Right lobe of liver (tissue), 6 donors: ENCODE results near the gene ANO2. TPM values are rescaled to one million over a fixed set of nuclear protein-coding genes. Genes with fewer than 3 reads are reported as not detected.

ENCODE experiments used
- ATAC-seq, 4 donors: fragments of 200-7000 bp; cut with Tn5 transposase; one replicate each; pipeline ENCODE4 v1.9.1; 2020; ENCODE audit warnings: mild to moderate bottlenecking in 4 of 4, moderate library complexity in 4 of 4
- DNase-seq, 3 donors: peaks; one replicate each; pipeline ENCODE4 v3.0.0-alpha.2; 2020
- H3K27ac ChIP-seq, 3 donors: fragments of 200-600 bp; one replicate each; pipeline ENCODE4 v1.8.0; 2022
- H3K27me3 ChIP-seq, 2 donors: fragments of 200-600 bp; one replicate each; pipeline ENCODE4 v1.8.0; 2022
- H3K36me3 ChIP-seq, 4 donors: fragments of 200-600 bp; sonication (generic) in 1 of 4; one replicate each; pipeline versions ENCODE4 v1.5.1 to v1.8.0; 2017 to 2022; ENCODE audit warnings: control low read depth in 1 of 4
- H3K4me1 ChIP-seq, 4 donors: fragments of 200-600 bp; sonication (generic) in 1 of 4; one replicate each; pipeline versions ENCODE4 v1.5.1 to v1.8.0; 2017 to 2022; ENCODE audit warnings: control low read depth in 1 of 4
- H3K4me3 ChIP-seq, 3 donors: fragments of 200-600 bp; one replicate each; pipeline ENCODE4 v1.8.0; 2022
- H3K9me3 ChIP-seq, 4 donors: fragments of 200-600 bp; sonication (generic) in 1 of 4; one replicate each; pipeline versions ENCODE4 v1.5.1 to v1.8.0; 2017 to 2022; ENCODE audit warnings: control low read depth in 1 of 4
- POLR2A ChIP-seq: fragments of 450-650 bp; IDR thresholded peaks from one replicate; pipeline ENCODE4 v1.6.1; 2017; ENCODE audit warnings: antibody characterized with exemption, mild to moderate bottlenecking
- WGBS: methylation state at CpG from one replicate; pipeline ENCODE4 v1.1.6; 2018; ENCODE audit warnings: low coverage, low lambda C conversion rate; ENCODE audit not compliant: insufficient coverage; ENCODE audit errors: missing lambda C conversion rate; 5-methylcytosine and 5-hydroxymethylcytosine counted together
- intact Hi-C, 2 donors: fragments of 100-400 bp; cut with DNase I; formaldehyde crosslinking; loops; one replicate each; pipeline versions ENCODE4 v1.11.2 to v1.14.1; 2022
- total RNA-seq, 6 experiments: library from RNA; depleted of rRNA in 2 of 6; stranded (reverse); fragments of >200 nt in 2 of 6; fragmentation: NEBNext Ultra II Directional in 3 of 6; extraction: Animal tissue kit (Norgen Biotek cat#: 25700) in 3 of 6; gene quantifications; one replicate each; pipeline versions ENCODE4 v1.1.0 to v1.2.4, GENCODE V29; 2016 to 2023
- TF ChIP-seq, protein P1 (sequence below), 4 donors: fragments of 200-600 bp in 3 of 4; fragments of 450-650 bp in 1 of 4; IDR thresholded peaks; one replicate each; pipeline versions ENCODE4 v1.5.1 to v1.8.0; 2016 to 2022; ENCODE audit warnings: antibody characterized with exemption in 4 of 4, mild to moderate bottlenecking in 2 of 4
- donor health status: DM: no; HTN: yes; CAD: no.
- donor health status: DM: no; HTN: no; CAD: no.
- donor health status: DM: no; HTN: no; CAD: no.
- donor health status: DM: no; HTN: yes; CAD: no.
- donor health status: DM: no; HTN: yes; CAD: no.

ANO2 gene
- total RNA-seq, 6 experiments from 2014 or later = 0.06 to 0.89 (median 0.32) TPM; not detected in 1

DNA sequence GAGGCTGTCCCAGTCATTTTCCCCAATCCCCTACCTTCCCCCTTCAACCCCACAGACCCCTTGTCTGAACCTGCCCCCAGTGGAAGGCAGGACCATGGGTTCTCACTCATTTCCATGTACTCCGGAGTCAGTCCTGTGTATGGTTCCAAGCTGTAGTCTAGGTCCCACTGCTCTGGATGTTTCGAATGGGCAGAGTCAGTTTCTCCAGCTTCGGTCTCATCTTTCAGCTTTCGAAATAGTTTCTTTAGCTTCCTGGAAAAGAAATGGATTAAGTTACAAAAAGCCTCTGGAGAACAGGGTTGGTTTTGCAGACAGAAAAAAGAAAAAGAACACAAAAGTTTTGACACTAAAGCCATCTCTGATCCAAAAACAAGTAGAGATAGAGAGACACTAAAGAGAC is 345.7 kb downstream of the ANO2 start:
- intact Hi-C loops = no loop called here

DNA sequence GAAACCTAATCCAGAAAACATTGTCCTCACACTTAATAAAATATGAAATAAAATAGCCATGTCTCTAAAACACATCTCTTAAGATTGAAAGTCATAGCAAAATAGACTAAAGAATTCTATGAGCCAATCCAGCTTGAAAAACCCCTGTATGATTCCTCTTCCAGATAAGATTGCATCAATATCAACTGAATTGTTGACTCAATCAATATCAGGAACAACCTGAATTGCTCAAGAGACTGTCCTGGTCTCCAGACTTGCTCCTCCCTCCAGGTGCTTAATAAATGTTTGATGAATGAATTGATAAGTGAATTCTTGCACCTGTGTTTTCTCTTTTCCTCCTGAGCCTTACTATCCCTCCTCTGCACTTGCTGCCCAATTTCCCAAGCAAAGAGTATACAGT is 351.1 kb downstream of the ANO2 start:
- Histone ChIP-seq H3K36me3 (no peaks in the 10 kb centered on the region), H3K4me1 (peaks cover 0 to 5% (median 0%) of the 10 kb centered on the region in 4 donors), H3K27ac (no peak overlapping the region), H3K27me3 (no peaks in the 10 kb centered on the region), H3K9me3 (no peaks in the 10 kb centered on the region), H3K4me3 (no peak overlapping the region)
- TF ChIP-seq, protein P1, sequence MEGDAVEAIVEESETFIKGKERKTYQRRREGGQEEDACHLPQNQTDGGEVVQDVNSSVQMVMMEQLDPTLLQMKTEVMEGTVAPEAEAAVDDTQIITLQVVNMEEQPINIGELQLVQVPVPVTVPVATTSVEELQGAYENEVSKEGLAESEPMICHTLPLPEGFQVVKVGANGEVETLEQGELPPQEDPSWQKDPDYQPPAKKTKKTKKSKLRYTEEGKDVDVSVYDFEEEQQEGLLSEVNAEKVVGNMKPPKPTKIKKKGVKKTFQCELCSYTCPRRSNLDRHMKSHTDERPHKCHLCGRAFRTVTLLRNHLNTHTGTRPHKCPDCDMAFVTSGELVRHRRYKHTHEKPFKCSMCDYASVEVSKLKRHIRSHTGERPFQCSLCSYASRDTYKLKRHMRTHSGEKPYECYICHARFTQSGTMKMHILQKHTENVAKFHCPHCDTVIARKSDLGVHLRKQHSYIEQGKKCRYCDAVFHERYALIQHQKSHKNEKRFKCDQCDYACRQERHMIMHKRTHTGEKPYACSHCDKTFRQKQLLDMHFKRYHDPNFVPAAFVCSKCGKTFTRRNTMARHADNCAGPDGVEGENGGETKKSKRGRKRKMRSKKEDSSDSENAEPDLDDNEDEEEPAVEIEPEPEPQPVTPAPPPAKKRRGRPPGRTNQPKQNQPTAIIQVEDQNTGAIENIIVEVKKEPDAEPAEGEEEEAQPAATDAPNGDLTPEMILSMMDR (IDR thresholded peaks at IDR 0.05) = no peak
- TF ChIP-seq POLR2A = no peak
- ATAC-seq (peak in 3 of 4 donors; percentile 60 to 72 (median 63)), DNase-seq (no peak)
- intact Hi-C loops = no loop called here

More for the DNA sequence above, 345.7 kb downstream of the ANO2 start:
- ATAC-seq (no peak), DNase-seq (no peak)
- TF ChIP-seq POLR2A = no peak
- TF ChIP-seq, protein P1 (IDR thresholded peaks at IDR 0.05) = no peak
- no peak overlapping the region for H3K4me3 ChIP-seq
- no peaks in the 10 kb centered on the region for H3K9me3 ChIP-seq
- H3K27ac ChIP-seq = no peak overlapping the region
- WGBS = 58% methylated on average over 4 of the region's 4 CpGs
- H3K27me3 ChIP-seq = no peaks in the 10 kb centered on the region
- H3K36me3 ChIP-seq = no peaks in the 10 kb centered on the region
- H3K4me1 ChIP-seq = no peaks in the 10 kb centered on the region

DNA sequence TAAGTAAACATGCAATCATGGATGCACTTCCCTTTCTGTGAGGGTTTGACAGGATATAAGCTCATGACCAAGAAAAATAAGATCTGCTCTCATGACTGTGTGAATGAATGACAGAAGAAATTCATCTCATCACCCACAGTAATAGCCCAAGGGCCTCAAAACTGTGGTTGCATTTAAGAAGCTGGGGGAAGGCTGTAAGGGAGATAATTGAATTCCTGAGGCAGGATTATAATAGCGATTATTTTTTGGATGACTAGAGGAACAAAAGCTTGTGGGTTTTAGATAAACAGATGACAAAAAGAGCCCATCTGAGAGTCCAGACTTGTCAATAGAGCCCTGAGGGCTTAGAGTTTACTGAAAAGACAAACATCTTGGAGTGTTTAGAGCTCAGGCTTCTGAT is 352.0 kb downstream of the ANO2 start:
- H3K27ac ChIP-seq = no peak overlapping the region
- H3K9me3 ChIP-seq = no peaks in the 10 kb centered on the region
- no peaks in the 10 kb centered on the region for H3K36me3 ChIP-seq
- intact Hi-C loops = no loop called here
- ATAC-seq (no peak), DNase-seq (no peak)
- no peaks in the 10 kb centered on the region for H3K27me3 ChIP-seq
- peaks cover 0 to 5% (median 0%) of the 10 kb centered on the region in 4 donors for H3K4me1 ChIP-seq
- no peak overlapping the region for H3K4me3 ChIP-seq
- no peak for TF ChIP-seq POLR2A
- TF ChIP-seq, protein P1 (IDR thresholded peaks at IDR 0.05) = no peak
- 88% methylated on average over 1 of the region's 1 CpG for WGBS

DNA sequence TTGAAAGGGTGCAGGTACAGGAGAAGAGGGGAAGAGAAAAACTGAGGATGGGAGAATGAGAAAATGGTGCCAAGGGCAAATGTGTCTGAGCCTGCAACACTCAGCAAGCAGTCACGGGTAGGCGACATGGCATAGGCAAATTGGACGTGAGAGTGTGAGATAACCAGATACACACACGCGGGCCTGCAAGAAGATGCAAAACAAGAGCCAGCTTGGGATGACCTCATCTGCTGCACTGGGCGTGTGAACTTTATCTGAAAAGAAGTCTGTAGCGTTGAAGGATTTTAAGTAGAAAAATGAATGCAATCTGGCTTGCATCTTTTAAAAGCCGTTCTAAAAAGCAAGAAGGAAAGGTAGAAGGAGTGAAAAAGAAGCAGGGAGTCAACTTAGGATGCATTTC is 352.7 kb downstream of the ANO2 start:
- Histone ChIP-seq H3K9me3 (no peaks in the 10 kb centered on the region), H3K27me3 (no peaks in the 10 kb centered on the region), H3K27ac (no peak overlapping the region), H3K4me3 (no peak overlapping the region), H3K36me3 (no peaks in the 10 kb centered on the region), H3K4me1 (peaks cover 0 to 5% (median 0%) of the 10 kb centered on the region in 4 donors)
- ATAC-seq (no peak), DNase-seq (no peak)
- WGBS = 60% methylated on average over 8 of the region's 8 CpGs
- intact Hi-C loops = no loop called here
- TF ChIP-seq, protein P1 (IDR thresholded peaks at IDR 0.05) = no peak
- TF ChIP-seq POLR2A = no peak

DNA sequence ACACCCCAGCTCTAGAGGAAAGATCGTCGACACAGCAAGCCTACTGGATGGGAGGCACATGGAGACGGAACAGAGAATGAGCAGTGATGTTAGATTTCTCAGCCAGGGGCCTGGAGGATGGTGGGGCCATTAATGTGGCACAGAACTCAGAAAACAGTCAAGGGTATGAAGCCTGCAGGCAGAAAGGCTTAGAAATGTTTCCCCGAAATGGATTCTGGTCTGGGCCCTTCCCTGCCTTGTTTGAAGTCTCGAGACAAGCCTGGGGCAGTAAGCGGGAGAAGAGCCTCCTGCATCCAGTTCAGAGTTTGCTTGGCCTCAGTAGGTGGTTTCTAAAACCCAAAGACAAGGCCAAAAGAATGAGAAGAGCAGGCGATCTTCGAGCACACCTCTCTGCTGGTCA is 354.7 kb downstream of the ANO2 start:
- Histone ChIP-seq H3K4me1 (peaks cover 0 to 5% (median 0%) of the 10 kb centered on the region in 4 donors), H3K27me3 (no peaks in the 10 kb centered on the region), H3K27ac (no peak overlapping the region), H3K36me3 (no peaks in the 10 kb centered on the region), H3K9me3 (no peaks in the 10 kb centered on the region), H3K4me3 (no peak overlapping the region)
- intact Hi-C loops = no loop called here
- WGBS = 81% methylated on average over 8 of the region's 8 CpGs
- no peak for ATAC-seq
- TF ChIP-seq POLR2A = no peak
- TF ChIP-seq, protein P1 (IDR thresholded peaks at IDR 0.05) = no peak
- no peak for DNase-seq
